ENCODE results near the gene COX6B2. TPM values are rescaled to one million over a fixed set of nuclear protein-coding genes. Genes with fewer than 3 reads are reported as not detected.

The COX6B2 gene
- total RNA-seq, 1 experiment from 2014 or later: 0.80 TPM

- DNase-seq: no peak
- Histone ChIP-seq H3K4me2 (ENCODE audit: low read length) (no peak within 1 kb of the TSS), H3K27me3 (ENCODE audit: low read length) (no peaks in the 10 kb centered on the region), H3K4me3 (ENCODE audit: low read length) (no peak within 1 kb of the TSS), H3F3A (ENCODE audit: low read length, unreplicated experiment) (no peaks in the 10 kb centered on the region), H4K20me1 (ENCODE audit: low read length) (no peaks in the 10 kb centered on the region), H3K9ac (ENCODE audit: low read length) (no peak within 1 kb of the TSS), H3K4me1 (ENCODE audit: insufficient read depth, low read length) (peaks cover 30% of the 10 kb centered on the region), H3K9me3 (ENCODE audit: low read length) (no peaks in the 10 kb centered on the region), H3K36me3 (ENCODE audit: low read depth, low read length) (no peaks in the 10 kb centered on the region), H3K9me2 (replicated peaks; ENCODE audit: low read length) (no peaks in the 10 kb centered on the region), H2AFZ (ENCODE audit: low read length) (no peak within 1 kb of the TSS), H3K79me2 (ENCODE audit: low read length) (peaks cover 1% of the 10 kb centered on the region), H3K27ac (ENCODE audit: low read length) (no peak within 1 kb of the TSS)
- POLR2A ChIA-PET (ENCODE audit: unreplicated experiment): interaction anchor here (0.7 kb wide), 1 partner anchor 1185 kb away, joined by 25 read pairs; no protein-coding TSS in a partner anchor
- ATAC-seq: peak; percentile 10; the same call in 1 of the 2 replicates
- intact Hi-C loops (cut with micrococcal nuclease): no loop called here
- TF ChIP-seq CTCF (conservative IDR thresholded peaks at IDR 0.05; ENCODE audit: low read depth, low read length) (no peak), EZH2 (IDR thresholded peaks at IDR 0.05; ENCODE audit: low read length, unreplicated experiment) (no peak), EZH2phosphoT487 (IDR thresholded peaks at IDR 0.05; ENCODE audit: borderline replicate concordance, low read length) (no peak)
- CTCF ChIA-PET: no interaction called here
- BruUV-seq (replicated peaks): no TSS peak
Measured at GRCh38 chr19:55376241-55376933, 21.9 kb upstream of the COX6B2 start, which contains the start of gene TMEM190. TSS of gene TMEM190 (plus strand) at chr19:55376826. CDS start at chr19:55376854, 28 bp downstream.

- Histone ChIP-seq H3F3A (ENCODE audit: low read length, unreplicated experiment) (peaks cover 5% of the 10 kb centered on the region), H3K27me3 (ENCODE audit: low read length) (no peaks in the 10 kb centered on the region), H3K36me3 (ENCODE audit: low read depth, low read length) (no peaks in the 10 kb centered on the region), H3K4me3 (ENCODE audit: low read length) (peak overlapping the region; percentile 29; the same call in 1 of the 2 replicates), H2AFZ (ENCODE audit: low read length) (peak overlapping the region; percentile 17; the same call in 1 of the 2 replicates), H3K79me2 (ENCODE audit: low read length) (no peaks in the 10 kb centered on the region), H3K9ac (ENCODE audit: low read length) (no peak overlapping the region), H3K4me2 (ENCODE audit: low read length) (peak overlapping the region; percentile 71), H3K4me1 (ENCODE audit: insufficient read depth, low read length) (peaks cover 44% of the 10 kb centered on the region), H3K27ac (ENCODE audit: low read length) (peak overlapping the region; percentile 6; the same call in 1 of the 2 replicates), H3K9me2 (replicated peaks; ENCODE audit: low read length) (no peaks in the 10 kb centered on the region), H3K9me3 (ENCODE audit: low read length) (no peaks in the 10 kb centered on the region), H4K20me1 (ENCODE audit: low read length) (no peaks in the 10 kb centered on the region)
- CTCF ChIA-PET: interaction anchor here (1.0 kb wide), 1 partner anchor 9 kb away, joined by 5 read pairs; no protein-coding TSS in a partner anchor
- BruUV-seq (replicated peaks): no TSS peak
- peak; percentile 1 for ATAC-seq
- POLR2A ChIA-PET (ENCODE audit: unreplicated experiment): no interaction called here
- no peak for TF ChIP-seq EZH2 (IDR thresholded peaks at IDR 0.05; ENCODE audit: low read length, unreplicated experiment)
- TF ChIP-seq CTCF (conservative IDR thresholded peaks at IDR 0.05; ENCODE audit: low read depth, low read length): no peak
- no peak for TF ChIP-seq EZH2phosphoT487 (IDR thresholded peaks at IDR 0.05; ENCODE audit: borderline replicate concordance, low read length)
- DNase-seq: no peak
- intact Hi-C loops (cut with micrococcal nuclease): loop anchor here (5.0 kb wide), 1 partner anchor 72 kb away; no protein-coding TSS in a partner anchor
Measured at GRCh38 chr19:55373993-55374757, 19.7 kb upstream of the COX6B2 start.

All from PC-3 (cell line).